HG03520 (cell line): ENCODE measurements around the gene NEU3.
"Not testable (repeated sequence)": the region's sequence is repeated elsewhere in the genome, so short reads cannot be mapped to it uniquely, and the experiment has no call there.

ENCODE experiments used
- ATAC-seq: cut with Tn5 transposase; IDR thresholded peaks from one replicate; pipeline ENCODE4 v1.9.1; 2021; ENCODE audit warnings: mild to moderate bottlenecking, moderate library complexity; ENCODE audit not compliant: unreplicated experiment

Gene NEU3, protein sequence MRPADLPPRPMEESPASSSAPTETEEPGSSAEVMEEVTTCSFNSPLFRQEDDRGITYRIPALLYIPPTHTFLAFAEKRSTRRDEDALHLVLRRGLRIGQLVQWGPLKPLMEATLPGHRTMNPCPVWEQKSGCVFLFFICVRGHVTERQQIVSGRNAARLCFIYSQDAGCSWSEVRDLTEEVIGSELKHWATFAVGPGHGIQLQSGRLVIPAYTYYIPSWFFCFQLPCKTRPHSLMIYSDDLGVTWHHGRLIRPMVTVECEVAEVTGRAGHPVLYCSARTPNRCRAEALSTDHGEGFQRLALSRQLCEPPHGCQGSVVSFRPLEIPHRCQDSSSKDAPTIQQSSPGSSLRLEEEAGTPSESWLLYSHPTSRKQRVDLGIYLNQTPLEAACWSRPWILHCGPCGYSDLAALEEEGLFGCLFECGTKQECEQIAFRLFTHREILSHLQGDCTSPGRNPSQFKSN

GRCh38 chr11:74988541-74989259 is at the start of gene NEU3:
Gene NEU3, plus strand, starts transcription at chr11:74988933. Its CDS starts 128 bp downstream, at chr11:74989061.
- peak; percentile 74 for ATAC-seq

DNA sequence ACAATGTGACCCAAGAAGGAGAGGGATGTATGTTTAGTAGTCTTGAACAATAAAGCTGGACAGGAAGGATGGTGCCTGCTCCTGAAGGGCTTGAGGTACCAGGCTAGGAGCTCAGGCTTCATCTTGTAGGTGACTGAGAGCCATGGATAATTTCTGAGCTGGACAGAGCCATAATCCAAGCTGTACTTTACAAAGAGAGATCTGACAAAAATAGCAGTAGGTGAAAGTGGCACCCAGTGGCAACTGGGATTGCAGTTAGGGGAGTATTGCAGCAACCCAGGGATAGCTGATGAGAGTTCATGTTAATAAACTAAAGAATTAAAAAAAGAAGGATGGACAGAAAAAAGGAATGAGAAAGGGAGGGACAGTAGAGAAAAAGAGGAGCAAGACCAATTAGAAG is 47.2 kb upstream of the NEU3 start:
- no peak for ATAC-seq

DNA sequence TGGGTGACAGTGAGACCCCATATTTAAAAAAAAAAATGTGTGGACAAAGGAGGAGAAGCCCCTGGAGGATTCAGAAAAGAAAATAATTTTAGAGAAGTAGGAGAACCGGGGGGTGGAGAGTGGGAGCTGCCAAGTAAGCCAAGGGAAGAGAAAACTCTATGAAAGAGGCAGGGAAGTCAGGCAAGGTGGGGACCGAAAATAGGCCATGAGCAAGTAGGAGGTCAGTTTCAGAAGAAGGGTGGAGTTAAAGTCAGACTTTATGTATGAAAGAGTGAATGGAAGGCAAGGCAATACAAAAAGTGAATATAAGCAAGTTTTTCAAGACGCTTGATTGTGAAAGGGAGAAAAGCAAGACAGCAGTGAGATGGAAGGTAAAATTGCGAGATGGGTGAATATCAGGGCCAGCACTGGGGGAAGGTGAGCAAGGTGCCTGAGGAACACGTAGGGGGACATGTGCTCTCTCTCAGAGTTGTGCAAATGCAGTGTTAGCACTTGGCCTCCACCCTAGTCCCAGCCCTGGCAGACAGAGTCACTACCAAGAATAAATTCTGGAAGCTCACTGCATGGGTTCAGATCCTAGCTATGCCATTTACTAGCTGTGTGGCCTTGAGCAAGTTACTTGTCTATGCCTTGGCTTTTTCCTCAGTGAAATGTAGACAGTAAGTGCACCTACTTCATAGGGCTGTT is 46.5 kb upstream of the NEU3 start:
- no peak for ATAC-seq

- ATAC-seq = no peak
These were observed 40.2 kb upstream of the NEU3 start for GRCh38 chr11:74948546-74948897.

- ATAC-seq = peak; percentile 79
These were observed 39.6 kb upstream of the NEU3 start, which contains the start of the genes SPCS2 and XRRA1 for GRCh38 chr11:74948898-74949752. Gene SPCS2, plus strand, starts transcription at chr11:74949266. Its CDS starts 20 bp downstream, at chr11:74949286. Gene XRRA1, minus strand, starts transcription at chr11:74949091. Its CDS starts 8,213 bp downstream, at chr11:74940878.

GRCh38 chr11:74949753-74950137 is 39.0 kb upstream of the NEU3 start:
- ATAC-seq = no peak

GRCh38 chr11:74950374-74950969 is 38.3 kb upstream of the NEU3 start:
- ATAC-seq = no peak

- no peak for ATAC-seq
These were observed 37.5 kb upstream of the NEU3 start for GRCh38 chr11:74951226-74951625.

DNA sequence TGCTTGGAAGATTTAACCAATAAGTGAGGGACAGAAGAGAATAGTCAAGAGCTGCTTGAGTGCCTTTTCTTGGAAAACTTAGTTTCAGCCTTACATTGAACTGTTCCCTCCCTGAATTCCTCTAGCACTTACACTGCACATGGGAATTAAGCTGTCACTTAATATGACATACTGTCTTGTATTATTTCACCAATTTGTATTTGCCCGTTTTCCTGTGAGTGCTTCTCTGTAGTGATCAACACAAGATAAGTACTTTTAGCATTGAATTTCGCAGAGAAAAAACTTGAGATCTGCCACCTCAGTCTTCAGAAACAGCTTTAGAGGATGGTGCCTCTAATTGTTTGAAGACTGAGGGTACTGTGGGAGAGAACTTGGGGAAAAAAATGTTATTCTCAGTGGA is 36.0 kb upstream of the NEU3 start:
- no peak for ATAC-seq

DNA sequence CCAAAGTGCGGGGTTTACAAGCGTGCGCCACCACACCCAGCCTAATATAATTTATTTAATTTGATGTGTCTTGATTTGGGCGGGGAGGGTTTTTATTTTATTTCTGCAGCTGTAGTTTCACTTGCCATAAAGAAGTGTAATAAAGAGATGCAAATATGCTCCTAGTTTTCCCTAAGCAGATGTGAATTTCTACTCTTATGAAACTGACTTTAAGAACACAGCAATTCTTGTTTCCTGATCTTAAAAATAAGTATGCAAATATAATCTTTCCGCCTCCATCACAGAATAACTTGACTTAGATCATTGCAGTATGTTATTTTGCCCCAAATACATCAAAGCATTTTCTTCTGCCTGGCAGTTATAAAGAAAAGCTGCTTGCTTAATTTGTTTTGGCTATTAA is 35.3 kb upstream of the NEU3 start:
- no peak for ATAC-seq

- ATAC-seq = no peak
These were observed 34.5 kb upstream of the NEU3 start for GRCh38 chr11:74954199-74954598.

GRCh38 chr11:74956397-74957015 is 32.2 kb upstream of the NEU3 start:
- no peak for ATAC-seq

DNA sequence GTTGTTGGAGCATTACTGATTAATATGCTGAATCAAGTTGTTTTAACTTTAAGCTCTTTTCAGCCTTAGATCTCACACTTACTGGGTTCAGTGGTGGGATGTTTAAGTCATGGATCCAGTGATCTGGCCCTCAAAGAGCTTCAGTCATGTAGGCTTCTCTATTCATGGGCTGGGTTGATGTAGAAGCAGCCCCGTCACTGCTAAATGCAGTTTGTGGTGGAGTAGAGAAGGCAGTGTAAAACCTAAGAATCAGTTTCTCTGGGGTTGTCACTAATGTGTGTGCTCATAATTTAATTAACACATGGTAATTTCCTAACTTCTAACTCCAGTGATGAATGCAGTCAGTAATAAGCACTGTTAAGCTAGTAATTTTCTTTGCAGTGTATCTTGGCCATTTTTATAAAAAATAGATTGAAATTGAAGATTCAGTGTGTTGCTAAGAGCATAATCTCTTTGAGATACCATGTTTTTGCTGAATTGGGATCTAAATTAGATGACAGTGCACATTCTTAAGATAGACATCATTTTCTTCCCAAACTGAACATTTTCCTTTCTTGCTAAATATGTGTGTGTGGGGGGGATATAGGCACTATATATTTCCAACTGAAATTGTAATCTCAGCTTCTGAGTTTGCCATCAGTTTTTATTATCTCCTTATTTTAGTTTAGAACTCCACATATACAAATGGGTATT is 30.6 kb upstream of the NEU3 start:
- ATAC-seq = no peak

GRCh38 chr11:74960128-74960527 is 28.6 kb upstream of the NEU3 start:
- not testable (repeated sequence) for ATAC-seq

GRCh38 chr11:74966651-74967050 is 22.1 kb upstream of the NEU3 start:
- no peak for ATAC-seq

GRCh38 chr11:74970852-74971395 is 17.8 kb upstream of the NEU3 start:
- ATAC-seq = no peak

DNA sequence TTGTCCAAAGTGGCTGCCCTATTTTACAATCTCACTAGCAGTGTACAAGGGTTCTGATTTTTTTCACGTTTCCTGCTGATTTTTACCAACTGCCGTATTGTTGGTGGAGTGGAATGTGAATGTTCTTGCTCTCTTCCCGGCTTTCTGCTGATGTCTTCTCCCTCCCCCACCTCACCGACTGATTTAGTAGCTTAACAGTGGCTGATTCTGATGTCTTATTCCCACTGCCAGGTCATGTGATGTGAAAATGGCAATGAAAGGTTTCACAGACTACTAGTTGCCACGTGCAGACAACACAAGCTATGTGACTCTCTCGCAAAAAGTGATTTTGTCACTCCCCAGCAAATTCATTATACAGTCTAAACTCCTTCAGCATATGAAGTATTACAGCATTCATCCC is 17.3 kb upstream of the NEU3 start:
- no peak for ATAC-seq

- ATAC-seq = no peak
These were observed 10.7 kb upstream of the NEU3 start for GRCh38 chr11:74978041-74978440.

- no peak for ATAC-seq
These were observed 8.1 kb upstream of the NEU3 start for GRCh38 chr11:74980634-74981033.
